EH (cell line): ENCODE data around the gene RNF144B.
"Not testable (repeated sequence)": the region's sequence is repeated elsewhere in the genome, so short reads cannot be mapped to it uniquely, and the experiment has no call there.

ENCODE experiments used
- DNase-seq: peaks from one replicate; pipeline ENCODE4 v3.0.0-alpha.2; 2015; ENCODE audit warnings: low read depth

Gene RNF144B

DNA sequence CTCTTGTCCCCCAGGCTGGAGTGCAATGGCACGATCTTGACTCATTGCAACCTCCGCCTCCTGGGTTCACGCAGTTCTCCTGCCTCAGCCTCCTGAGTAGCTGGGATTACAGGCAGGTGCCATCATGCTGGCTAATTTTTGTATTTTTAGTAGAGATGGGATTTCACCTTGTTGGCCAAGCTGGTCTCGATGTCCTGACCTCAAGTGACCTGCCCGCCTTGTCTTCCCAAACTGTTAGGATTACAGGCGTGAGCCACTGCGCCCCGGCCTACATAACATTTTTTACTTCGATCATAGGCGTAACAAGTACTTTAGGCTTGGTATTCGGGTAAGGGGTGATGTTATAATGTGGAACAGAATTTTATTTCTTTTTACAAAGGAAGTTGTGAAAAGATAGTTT lies 22.5 kb downstream of the RNF144B start:
- not testable (repeated sequence) for DNase-seq

GRCh38 chr6:18410412-18410811 lies 23.3 kb downstream of the RNF144B start:
- DNase-seq = no peak

- DNase-seq = no peak
Observed at GRCh38 chr6:18412068-18412467, 24.9 kb downstream of the RNF144B start.

GRCh38 chr6:18412644-18413043 lies 25.5 kb downstream of the RNF144B start:
- peak; percentile 78 for DNase-seq

DNA sequence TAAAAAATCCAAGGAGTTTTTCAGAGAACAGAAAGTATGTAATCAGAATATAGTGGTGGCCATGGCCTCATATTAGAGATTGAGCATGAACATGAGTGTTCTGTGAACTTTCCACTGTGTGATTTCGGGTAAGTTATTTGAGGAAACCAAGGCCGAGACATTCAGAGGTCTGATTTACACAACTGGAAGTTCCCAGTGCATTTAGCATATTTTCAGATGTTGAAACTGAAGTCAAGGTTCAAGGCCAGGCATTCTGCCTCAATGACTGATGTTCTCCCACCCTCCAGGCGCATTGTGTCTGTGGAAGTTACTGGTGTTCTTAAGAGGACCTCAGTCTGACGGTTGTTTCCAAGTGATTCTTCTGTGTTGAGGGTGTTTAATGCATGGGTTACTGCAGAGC lies 26.2 kb downstream of the RNF144B start:
- no peak for DNase-seq

- DNase-seq = no peak
Observed at GRCh38 chr6:18414116-18414515, 27.0 kb downstream of the RNF144B start.

- no peak for DNase-seq
Observed at GRCh38 chr6:18415207-18415606, 28.1 kb downstream of the RNF144B start.

- DNase-seq = peak; percentile 32
Observed at GRCh38 chr6:18415671-18416340, 28.7 kb downstream of the RNF144B start.

GRCh38 chr6:18416341-18416679 lies 29.2 kb downstream of the RNF144B start:
- no peak for DNase-seq

GRCh38 chr6:18420328-18420727 lies 33.2 kb downstream of the RNF144B start:
- no peak for DNase-seq

DNA sequence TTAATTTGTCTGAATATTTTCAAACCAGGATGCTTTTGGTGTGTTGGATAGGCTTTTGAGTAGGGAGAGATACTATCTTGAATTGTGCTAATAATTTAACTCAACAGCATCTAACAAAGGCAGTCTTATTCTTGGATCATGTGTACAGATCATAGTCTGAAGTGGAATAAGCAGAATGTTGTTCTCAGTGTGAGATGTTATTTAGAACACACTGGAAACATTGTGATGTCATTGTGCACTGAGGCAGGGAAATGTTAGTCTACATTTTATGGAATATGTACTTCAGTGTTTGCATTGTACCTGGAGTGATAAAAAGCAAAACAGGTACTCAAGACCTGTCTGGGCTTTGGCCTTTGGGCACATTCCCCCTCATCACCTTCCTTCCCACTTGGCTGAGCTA lies 35.0 kb downstream of the RNF144B start:
- no peak for DNase-seq

GRCh38 chr6:18423426-18423825 lies 36.3 kb downstream of the RNF144B start:
- DNase-seq = no peak

DNA sequence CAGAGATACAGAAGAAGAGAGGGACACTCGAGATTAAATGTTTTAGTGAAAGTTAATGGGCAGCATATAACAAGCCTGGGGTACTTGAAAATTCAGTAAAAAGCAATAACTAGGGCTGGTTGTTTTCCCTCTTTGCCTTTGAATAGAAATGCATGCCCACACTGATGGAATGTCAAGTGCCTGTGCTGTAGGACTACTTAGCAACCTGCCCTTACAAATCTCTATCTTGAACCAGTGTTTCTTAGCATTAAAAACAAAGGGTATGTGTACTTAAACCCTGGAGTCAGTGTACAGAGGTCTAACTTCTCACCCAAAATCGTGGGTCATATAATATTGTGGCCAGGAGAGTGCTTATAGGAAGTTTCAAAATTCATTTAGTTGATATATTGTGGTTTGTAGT lies 37.1 kb downstream of the RNF144B start:
- DNase-seq = no peak

DNA sequence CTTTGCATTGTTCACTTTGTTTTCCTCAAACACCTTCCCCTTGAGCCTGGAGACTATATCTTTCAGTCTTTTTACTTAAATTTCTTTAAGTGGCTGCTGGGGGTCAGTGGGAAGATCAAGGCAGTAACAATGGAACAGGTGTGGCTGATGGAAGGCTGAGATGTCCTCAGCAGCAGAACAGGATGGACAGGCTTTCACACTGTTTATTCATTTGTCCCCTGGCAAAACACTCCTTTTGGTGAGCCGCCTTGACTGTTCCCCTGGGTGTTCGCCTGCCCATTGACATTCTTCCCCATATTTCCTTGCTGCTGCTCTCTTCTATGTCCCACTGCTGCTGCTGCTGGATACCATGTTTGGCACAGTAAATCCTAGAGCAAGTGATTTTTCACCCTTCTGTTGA lies 38.1 kb downstream of the RNF144B start:
- DNase-seq = no peak

GRCh38 chr6:18427296-18427695 lies 40.1 kb downstream of the RNF144B start:
- no peak for DNase-seq

- DNase-seq = no peak
Observed at GRCh38 chr6:18429655-18430297, 42.6 kb downstream of the RNF144B start.

DNA sequence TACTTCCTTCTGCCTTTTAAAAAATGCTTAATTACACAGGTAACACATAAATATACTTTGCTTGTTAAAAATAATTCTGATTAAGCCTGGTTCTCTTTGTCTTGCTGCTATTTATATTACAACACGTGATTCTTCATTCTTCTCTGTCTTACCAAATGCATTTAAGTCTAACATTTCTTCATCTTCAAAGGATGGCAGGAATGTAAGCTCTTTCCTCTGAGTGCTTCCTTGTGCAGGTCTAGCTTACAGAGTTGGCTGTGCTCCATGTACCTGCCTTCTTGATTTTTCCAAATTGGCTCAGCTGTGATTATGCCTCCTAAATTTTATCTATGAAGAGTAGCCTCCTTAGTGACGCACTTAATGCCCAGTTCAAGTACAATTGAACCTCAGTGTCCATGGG lies 44.4 kb downstream of the RNF144B start:
- DNase-seq = no peak

DNA sequence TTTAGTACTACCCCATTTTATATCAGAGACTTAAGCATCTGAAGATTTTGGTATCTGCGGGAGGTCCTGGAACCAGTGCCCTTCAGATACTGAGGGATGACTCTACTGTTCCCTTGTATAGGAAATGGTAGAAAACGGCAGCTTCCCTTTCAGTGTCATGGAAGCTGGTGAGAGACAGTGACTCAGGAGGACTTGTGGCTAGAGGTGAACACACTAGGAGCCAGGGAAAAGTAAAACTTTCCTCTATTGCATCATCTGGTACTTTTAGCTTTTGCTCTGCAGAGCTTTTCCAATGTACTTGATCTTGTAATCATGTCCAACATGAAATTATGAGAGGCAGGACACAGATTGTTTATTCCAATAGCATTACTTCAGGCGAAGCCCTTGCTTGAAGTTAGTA lies 45.0 kb downstream of the RNF144B start:
- DNase-seq = peak; percentile 45

- no peak for DNase-seq
Observed at GRCh38 chr6:18432619-18433018, 45.5 kb downstream of the RNF144B start.

GRCh38 chr6:18433059-18433458 lies 45.9 kb downstream of the RNF144B start:
- no peak for DNase-seq

GRCh38 chr6:18436341-18436740 lies 49.2 kb downstream of the RNF144B start:
- no peak for DNase-seq

GRCh38 chr6:18439581-18439980 lies 52.4 kb downstream of the RNF144B start:
- DNase-seq = no peak

DNA sequence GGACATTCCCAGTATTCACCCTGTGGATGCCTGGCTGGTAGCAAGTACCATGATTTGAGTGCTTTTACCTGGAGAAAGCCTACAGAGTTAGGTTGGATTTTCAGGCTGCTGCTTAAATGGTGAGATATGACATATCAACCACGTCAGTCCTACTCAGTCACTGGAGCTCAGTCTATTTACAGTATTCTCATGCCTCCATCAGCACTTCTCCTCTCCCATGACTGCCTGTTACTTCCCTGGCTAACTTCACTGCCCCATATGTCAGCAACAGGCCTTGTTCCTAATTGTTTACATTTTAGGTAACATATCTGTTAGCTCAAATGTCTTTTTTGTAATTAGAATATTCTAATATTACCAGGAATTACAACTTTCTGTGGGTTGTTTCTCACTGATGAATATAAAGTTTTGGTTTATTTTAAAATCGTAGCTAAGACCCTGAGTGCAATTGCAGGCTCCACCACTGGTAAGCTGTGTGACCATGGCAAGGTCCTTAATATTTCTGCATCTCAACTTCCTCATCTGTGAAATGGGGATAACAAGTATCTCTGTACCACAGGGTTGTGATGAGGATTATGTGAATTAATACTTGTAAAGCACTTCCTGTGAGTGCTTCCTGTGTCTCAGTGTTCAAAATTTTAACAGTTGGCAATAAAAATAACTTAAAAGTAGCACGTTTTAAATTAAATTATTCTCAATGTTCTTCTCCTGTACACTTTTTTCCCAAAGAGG lies 54.3 kb downstream of the RNF144B start:
- no peak for DNase-seq
